K562 (cell line): ENCODE data around the gene LIPE. TPM values are rescaled to one million over a fixed set of nuclear protein-coding genes. Genes with fewer than 3 reads are reported as not detected.

Source experiments
- SUPT5H ChIP-seq: fragments of 450-650 bp; IDR thresholded peaks from 2 replicates; pipeline ENCODE4 v1.6.1; 2016
- ZBTB11 ChIP-seq, 3 experiments: fragments of 200-800 bp in 1 of 3; fragments of 250-450 bp in 1 of 3; fragments of 450-650 bp in 1 of 3; sonication (Bioruptor Pico) in 1 of 3; sonication (Bioruptor generic) in 1 of 3; formaldehyde crosslinking in 1 of 3; IDR thresholded peaks; 2 replicates each; pipeline versions ENCODE4 v1.6.1 to v1.8.0; 2016 to 2022; ENCODE audit warnings: mild to moderate bottlenecking in 2 of 3, missing genetic modification characterization in 2 of 3, missing compliant biosample characterization in 1 of 3, moderate library complexity in 1 of 3
- ZNF318 ChIP-seq, 2 experiments: fragments of 450-650 bp; IDR thresholded peaks; 2 replicates each; pipeline ENCODE4 v1.6.1; 2016; ENCODE audit warnings: mild to moderate bottlenecking in 2 of 2, borderline replicate concordance in 1 of 2, low read depth in 1 of 2, moderate library complexity in 1 of 2
- ZNF740 ChIP-seq, 3 experiments: fragments of 200-800 bp in 1 of 3; sonication (Bioruptor generic) in 1 of 3; sonication (generic) in 1 of 3; formaldehyde crosslinking in 1 of 3; IDR thresholded peaks; 2 replicates each; pipeline versions ENCODE4 v1.6.1 to v1.8.0; 2016 to 2022; ENCODE audit warnings: mild to moderate bottlenecking in 2 of 3, missing compliant biosample characterization in 2 of 3, missing genetic modification characterization in 2 of 3, missing genetic modification reagents in 1 of 3
- polyA plus RNA-seq, 8 experiments: library from polyadenylated mRNA; depleted of rRNA in 4 of 8; stranded (reverse) in 5 of 8; unstranded in 3 of 8; fragments of >200 nt; fragmentation: Nextera tagmentation in 2 of 8; fragmentation: Illumina TruSeq in 1 of 8; extraction: Ambion mirVana in 2 of 8; extraction: Trizol in 1 of 8; gene quantifications; 2 replicates each; pipeline versions ENCODE4 v1.2.1 to v1.2.3, GENCODE V29; 2011 to 2014; ENCODE audit warnings: inconsistent platforms in 1 of 8, missing spikeins in 1 of 8
- total RNA-seq, 7 experiments: library from RNA; depleted of rRNA in 6 of 7; stranded (reverse); fragments of >200 nt in 6 of 7; fragmentation: Illumina TruSeq in 2 of 7; extraction: Trizol in 2 of 7; gene quantifications; 2 replicates each; pipeline versions ENCODE4 v1.2.1 to v1.2.3, GENCODE V29; 2011 to 2021; ENCODE audit warnings: low replicate concordance in 1 of 7

The LIPE gene
- total and polyA plus RNA-seq, 9 of the 15 experiments (the other 6 are each of a cell fraction or from before 2014, with no cell fraction given), result 0.22 TPM; not detected in 8

GRCh38 chr19:42424712-42425131 is 2.5 kb downstream of the LIPE start (continued):
- TF ChIP-seq ZNF318 (IDR thresholded peaks at IDR 0.05; ENCODE audit: borderline replicate concordance in 1 of 2, low read depth in 1 of 2), result no peak
- no peak for TF ChIP-seq ZBTB11 (CRISPR knock-in tag; IDR thresholded peaks at IDR 0.05)
- no peak for TF ChIP-seq SUPT5H
- peak; percentile 48; the same call in 1 of the 2 replicates for TF ChIP-seq ZNF740 (CRISPR knock-in tag; IDR thresholded peaks at IDR 0.05)
- TF ChIP-seq ZNF740 (tag; IDR thresholded peaks at IDR 0.05), result no peak
